COLO668 (cell line): ENCODE measurements around the gene PPP3CA.

Experiments
- DNase-seq: peaks from one replicate; lab custom pipeline; 2025; ENCODE audit not compliant: unreplicated experiment; lab: John Stamatoyannopoulos, UW

PPP3CA gene

GRCh38 chr4:101289306-101289705 is 58.0 kb downstream of the PPP3CA start:
- DNase-seq, result no peak

GRCh38 chr4:101288365-101289145 is 58.8 kb downstream of the PPP3CA start:
- no peak for DNase-seq

GRCh38 chr4:101287324-101287723 is 60.0 kb downstream of the PPP3CA start:
- DNase-seq, result no peak

GRCh38 chr4:101286663-101287062 is 60.7 kb downstream of the PPP3CA start:
- DNase-seq, result no peak

- DNase-seq, result no peak
Observed at GRCh38 chr4:101285985-101286384, 61.3 kb downstream of the PPP3CA start.

- no peak for DNase-seq
Observed at GRCh38 chr4:101284546-101284945, 62.8 kb downstream of the PPP3CA start.

- DNase-seq, result no peak
Observed at GRCh38 chr4:101283434-101283833, 63.9 kb downstream of the PPP3CA start.

- no peak for DNase-seq
Observed at GRCh38 chr4:101282076-101282844, 65.1 kb downstream of the PPP3CA start.

GRCh38 chr4:101280866-101281600 is 66.3 kb downstream of the PPP3CA start:
- no peak for DNase-seq

GRCh38 chr4:101279377-101279871 is 67.9 kb downstream of the PPP3CA start:
- no peak for DNase-seq

GRCh38 chr4:101277671-101278070 is 69.7 kb downstream of the PPP3CA start:
- no peak for DNase-seq

- DNase-seq, result no peak
Observed at GRCh38 chr4:101276661-101277060, 70.7 kb downstream of the PPP3CA start.

- DNase-seq, result no peak
Observed at GRCh38 chr4:101274888-101275752, 72.2 kb downstream of the PPP3CA start.

- DNase-seq, result no peak
Observed at GRCh38 chr4:101271516-101271915, 75.8 kb downstream of the PPP3CA start.

GRCh38 chr4:101269682-101270081 is 77.6 kb downstream of the PPP3CA start:
- no peak for DNase-seq

- no peak for DNase-seq
Observed at GRCh38 chr4:101265816-101266172, 81.5 kb downstream of the PPP3CA start.

GRCh38 chr4:101264993-101265815 is 82.1 kb downstream of the PPP3CA start:
- no peak for DNase-seq

- no peak for DNase-seq
Observed at GRCh38 chr4:101264512-101264911, 82.8 kb downstream of the PPP3CA start.

GRCh38 chr4:101262683-101263082 is 84.6 kb downstream of the PPP3CA start:
- DNase-seq, result no peak

GRCh38 chr4:101259876-101260275 is 87.5 kb downstream of the PPP3CA start:
- no peak for DNase-seq
